Endometrium (tissue), 2 donors: ENCODE data around the gene FSTL4.
"Not testable (repeated sequence)": the region's sequence is repeated elsewhere in the genome, so short reads cannot be mapped to it uniquely, and the experiment has no call there.

Experiments
- FAIRE-seq: peaks from 2 replicates; lab custom pipeline; 2012; peaks lifted over from hg19 to GRCh38; lab: Jason Lieb, UNC
- donor health status: control.
- donor health status: control.

FSTL4 gene

DNA sequence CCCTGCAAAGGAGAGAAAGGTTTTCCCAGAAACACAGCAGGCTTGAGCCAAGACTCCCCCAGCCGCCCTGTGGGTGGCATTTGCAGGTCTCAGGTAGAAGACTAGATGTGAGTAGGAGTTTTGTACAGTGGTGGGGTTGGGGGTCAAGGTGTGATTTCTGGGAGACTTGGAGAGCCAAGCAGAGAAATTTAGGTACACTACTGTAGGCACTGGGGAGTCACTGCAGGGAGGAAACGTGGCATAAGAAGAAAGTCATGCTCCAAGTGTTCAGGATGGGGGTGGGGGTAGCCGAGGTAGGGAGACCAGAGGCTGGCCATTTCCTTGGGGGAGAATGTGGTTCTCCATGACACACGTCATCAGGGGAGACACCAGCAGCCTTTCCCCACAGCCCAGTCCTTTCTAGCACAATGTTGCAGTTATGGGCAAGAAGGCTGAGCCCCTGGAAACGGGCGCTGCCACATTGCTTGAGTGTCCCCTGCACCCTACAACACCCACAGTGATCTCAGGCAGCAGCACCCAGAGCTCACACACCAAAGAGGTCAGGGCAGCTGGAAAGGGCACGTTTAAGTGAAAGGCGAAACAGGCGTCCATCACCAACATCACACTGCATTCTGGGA, 210.5 kb downstream of the FSTL4 start:
- no peak for FAIRE-seq

DNA sequence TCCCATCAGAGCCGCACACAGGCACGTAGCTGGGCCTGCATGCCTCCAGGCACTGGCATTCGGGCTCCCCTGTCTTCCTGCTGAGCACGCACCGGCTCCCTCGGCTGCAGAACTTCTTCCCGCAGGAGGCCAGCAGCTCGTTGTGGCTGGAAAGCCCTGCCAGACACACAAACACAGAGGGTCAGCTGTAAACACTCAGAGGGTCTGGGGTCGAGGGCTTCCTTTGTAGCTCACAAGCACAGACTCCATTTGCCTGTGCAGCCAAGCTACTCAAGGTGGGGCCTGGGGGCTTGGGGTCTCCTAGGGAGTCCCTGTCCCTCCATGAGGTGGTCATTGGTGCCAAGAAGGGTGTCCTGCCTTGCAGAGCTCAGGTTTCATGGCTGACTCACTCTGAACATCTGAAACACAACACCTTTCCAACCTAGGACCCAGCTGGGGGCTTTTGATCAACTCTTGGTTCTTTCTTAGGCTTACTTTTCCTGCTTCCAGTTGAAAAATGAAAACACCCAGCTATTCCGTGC, 211.4 kb downstream of the FSTL4 start:
- FAIRE-seq: no peak

DNA sequence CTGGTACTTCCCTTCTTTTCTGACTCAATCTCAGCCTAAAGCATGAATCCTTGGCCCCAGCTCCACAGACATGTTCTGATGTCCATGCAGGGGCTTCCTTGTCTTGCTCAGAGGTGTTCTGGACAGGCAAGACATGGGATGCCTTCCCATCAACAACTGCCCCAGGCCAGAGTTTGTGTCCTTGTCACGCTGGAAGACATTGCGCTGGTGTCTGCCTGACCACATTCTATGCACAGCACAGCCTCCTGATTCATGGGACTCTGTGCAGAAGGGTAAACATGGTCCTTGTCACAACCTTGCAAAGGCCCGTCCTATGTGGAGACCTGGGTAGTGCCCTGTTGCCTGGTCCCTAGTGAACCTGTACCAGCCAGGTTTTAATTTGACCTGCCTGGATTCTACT, 212.2 kb downstream of the FSTL4 start:
- no peak for FAIRE-seq

DNA sequence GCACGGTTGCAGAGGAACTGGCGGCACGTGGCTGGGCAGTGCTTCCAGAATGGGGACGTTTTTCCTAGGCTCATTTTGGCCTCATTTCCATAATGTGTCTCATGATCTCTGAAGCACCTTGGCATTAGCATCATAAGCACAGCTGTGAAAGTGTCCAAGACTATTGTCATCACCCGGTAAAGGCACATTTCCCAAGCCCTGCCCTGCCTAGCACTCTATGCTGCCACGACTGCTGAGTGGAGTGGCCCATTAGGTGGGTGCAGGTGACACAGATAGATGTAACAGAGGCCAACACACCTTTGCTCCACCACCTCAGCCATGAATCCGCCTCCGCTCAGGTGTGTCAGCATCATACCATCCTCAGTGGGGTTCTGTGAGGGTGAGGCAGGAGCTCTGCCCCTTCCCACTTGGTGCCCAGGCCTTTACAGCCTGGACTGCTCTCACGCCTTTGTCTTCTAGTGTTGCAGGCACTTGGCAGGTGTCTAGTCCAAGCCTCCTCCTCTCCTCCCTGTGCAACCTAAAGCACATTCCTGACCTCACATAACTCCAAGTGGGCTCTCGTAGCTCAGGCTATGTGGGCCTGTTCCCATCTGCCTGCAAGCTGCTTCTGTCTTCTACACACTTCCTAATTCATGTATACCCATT, 213.0 kb downstream of the FSTL4 start:
- no peak for FAIRE-seq

DNA sequence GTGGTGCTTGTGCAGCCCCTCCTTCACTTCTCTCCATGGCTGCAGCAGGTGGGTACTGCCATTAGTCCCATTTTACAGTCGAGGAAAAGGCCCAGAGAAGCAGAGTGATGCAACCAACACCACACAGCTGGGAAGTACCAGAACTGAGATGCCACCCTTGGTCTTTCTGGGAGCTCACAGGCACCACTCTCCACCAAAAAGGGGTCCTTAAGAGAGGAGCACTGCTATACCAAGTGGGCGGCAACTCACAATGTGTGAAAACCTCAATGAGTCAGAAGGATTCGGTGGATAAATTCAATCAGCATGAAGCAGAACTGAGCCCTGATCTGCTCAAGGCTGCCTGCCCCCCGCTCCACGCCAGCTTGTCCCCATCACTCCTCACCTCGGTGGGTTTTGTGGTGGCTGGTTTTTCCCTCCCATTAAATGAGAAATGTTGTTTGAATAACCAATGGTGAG, 213.7 kb downstream of the FSTL4 start:
- no peak for FAIRE-seq

DNA sequence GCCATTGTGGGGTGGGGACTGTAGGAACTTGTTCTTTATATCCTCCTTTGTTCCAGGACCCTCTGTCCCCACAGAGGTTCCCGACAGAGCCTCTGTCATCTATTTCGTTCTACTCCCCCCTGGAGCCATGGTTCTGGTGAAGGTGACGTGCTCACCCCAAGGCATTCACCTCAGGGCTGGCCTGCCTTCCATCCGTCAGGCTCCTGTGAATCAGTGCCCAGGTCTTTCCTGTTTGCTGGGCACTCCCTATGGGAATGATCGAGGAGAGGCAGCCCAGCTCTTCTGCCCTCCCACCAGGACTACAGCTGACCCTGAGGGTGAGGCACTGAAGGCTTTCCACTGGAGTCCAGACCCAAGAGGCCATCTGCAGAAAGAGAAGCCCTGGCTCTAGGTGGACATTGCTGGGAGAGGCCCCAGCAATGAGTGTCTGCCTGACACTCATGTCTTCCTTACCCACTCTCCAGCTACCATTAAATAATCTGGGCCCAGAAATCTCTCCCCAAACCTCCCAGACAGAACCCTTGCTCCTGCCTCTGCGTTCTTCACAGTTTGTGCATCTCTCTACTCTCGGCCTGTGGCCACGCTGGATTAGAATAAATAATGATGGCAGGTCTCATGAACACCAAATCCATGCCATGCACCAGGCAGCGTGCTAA, 214.2 kb downstream of the FSTL4 start:
- FAIRE-seq: no peak

DNA sequence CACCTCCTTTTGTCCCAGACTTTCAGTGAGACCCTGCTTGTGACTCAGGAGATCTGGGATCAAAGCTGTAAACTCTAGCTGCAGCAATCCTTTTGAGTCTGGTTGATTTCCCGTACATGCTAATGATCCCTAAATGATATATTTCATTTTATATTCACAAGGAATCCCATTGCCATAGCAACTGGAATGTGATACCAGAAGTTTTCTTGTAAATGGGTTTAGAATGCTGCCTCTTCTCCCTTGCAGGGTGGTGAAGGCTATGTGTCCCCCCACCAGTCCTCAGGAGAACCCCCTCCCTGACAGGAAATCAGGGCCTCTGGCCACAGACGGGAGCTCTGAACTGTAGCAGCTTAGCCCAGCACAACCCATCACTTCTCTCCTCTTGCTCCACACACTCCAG, 215.0 kb downstream of the FSTL4 start:
- no peak for FAIRE-seq

DNA sequence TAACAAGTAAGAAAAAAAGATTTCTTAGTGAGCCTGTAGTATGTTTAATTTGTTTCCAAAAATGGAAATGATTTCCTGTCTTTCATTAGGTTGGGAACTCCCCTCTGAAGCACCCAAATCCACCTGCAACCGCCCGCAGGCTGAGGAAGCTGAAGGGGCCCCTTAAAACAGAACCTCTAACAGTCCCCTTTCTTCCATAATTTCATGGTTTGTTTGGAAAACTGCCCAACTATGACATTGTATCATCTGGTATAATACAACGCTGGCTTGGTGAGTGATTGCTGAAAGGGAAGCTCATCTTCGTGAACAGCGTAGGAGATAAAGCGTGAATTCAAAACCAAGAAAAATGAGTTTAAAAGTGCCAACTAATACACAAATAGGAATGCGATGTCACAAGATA, 215.5 kb downstream of the FSTL4 start:
- no peak for FAIRE-seq

DNA sequence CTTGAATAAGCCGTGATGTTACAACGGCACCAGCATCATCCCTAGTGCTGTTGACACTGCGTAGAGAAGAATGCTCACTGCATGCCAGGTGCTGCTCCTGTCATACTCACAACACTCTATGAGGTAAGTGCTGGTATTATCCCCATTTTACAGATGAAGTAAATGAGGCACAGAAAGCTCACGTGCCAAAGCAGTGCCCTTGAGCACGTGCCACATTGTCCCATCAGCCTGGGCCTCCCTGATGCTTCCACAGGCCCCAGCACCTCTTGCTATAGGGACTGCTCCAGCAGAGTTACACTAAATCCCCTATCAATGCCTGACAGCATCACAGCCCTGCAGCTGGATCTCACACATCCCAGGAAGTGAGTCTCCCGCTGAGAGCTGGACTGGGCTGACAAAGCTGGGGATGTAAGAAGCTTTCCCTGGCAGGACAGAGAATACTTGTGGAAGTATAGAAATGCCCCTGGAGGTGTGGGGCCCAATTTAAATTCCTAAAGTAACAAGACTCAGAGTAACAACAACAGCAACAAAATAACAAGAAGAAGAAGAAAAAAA, 216.1 kb downstream of the FSTL4 start:
- no peak for FAIRE-seq

DNA sequence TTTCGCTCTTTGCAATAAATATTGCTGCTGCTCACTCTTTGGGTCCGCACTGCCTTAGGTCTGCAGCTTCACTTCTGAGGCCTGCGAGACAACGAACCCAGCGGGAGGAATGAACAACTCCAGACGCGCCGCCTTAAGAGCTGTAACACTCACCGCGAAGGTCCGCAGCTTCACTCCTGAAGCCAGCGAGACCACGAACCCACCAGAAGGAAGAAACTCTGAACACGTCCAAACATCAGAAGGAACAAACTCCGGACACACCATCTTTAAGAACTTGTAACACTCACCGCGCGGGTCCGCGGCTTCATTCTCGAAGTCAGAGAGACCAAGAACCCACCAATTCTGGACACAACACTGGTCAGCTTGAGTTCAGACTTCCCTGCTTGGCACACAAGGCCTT, 217.1 kb downstream of the FSTL4 start:
- not testable (repeated sequence) for FAIRE-seq

DNA sequence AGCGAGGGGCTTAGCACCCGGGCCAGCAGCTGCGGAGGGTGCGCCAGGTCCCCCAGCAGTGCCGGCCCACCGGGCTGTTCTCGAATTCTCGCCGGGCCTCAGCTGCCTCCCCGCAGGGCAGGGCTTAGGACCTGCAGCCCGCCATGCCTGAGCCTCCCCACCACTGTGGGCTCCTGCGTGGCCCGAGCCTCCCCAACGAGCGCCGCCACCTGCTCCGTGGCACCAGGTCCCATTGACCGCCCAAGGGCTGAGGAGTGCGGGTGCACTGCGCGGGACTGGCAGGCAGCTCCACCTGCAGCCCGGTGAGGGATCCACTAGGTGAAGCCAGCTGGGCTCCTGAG, 217.9 kb downstream of the FSTL4 start:
- not testable (repeated sequence) for FAIRE-seq

DNA sequence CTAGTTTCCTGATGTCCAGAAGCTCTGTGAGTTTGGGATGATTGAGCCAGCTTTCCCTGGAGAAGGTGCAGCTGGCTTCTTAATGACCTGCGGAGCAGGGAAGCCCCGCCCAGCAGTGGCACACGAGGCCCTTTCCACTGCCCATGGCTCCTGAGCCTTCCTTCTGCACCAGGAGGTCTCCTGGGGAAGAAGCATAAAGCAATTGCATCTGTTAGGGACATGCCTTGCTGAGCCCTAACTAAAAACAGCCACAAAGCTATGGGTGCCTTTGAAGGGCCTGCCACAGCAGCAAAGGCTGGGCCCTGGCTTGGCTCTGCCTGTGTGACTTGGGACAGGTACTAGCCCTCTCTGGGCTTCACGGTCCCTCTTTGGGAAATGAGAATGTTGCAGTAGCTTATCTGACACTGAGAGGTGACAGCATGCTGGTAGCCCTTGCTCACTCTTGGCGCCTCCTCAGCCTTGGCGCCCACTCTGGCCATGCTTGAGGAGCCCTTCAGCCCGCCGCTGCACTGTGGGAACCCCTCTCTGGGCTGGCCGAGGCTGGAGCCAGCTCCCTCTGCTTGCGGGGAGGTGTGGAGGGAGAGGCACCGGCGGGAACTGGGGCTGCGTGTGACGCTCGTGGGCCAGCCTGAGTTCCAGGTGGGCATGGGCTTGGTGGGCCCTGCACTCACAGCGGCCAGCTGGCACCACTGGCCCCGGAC, 218.4 kb downstream of the FSTL4 start:
- FAIRE-seq: no peak

DNA sequence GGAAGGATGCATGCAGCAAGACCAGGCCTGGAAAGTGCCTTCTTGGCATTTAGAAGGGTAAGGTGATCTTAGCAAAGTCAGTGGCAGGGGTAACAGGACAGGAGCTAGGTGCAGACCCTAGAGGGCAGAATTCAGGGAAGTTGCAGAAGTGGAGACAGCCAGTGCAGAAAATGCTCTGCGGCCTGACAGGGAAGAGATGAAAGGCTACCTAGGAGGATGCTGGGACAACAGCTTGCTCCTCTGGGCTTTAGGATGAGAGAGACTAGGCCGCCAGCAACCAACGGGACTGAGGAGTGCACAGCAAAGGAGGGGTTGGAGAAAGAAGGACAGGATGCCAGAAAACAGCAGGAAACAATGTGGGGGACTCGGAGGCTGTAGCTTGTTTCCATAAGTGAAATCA, 219.9 kb downstream of the FSTL4 start:
- no peak for FAIRE-seq

DNA sequence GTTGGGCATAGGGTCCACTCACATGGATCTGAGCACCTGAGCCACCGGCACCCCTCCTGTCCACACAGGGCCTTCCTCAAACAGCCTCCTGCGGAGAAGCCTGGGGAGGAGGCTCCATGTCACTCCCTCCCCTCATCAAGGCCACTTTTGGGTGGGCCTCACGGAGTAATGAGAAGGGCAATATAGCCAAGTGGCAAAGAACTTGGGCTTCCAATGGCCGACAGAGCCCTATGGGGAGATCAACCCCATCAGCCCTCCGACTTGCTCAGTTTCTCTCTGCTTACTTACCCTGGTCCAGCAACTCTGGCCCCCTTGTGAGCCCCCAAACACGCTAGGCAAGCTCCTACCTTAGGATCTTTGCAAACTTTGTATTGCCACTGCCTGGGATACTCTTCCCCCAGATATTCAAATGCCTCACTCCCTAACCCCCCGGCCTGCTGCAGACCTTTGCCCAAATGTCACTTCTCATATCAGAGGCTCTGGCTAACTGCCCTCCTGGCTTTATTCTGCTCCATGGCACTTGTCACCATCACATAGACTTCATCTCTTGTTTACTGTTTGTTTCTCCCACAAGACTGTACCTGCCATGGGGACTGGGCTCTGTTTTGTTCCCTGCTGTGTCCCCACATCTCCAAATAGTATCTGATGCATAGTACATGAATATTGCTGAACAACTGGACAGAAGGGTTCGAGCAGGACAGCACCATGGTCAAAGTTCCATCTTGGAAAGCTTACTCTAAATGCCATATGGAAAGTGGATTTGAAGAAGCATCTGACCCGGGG, 220.8 kb downstream of the FSTL4 start:
- no peak for FAIRE-seq

DNA sequence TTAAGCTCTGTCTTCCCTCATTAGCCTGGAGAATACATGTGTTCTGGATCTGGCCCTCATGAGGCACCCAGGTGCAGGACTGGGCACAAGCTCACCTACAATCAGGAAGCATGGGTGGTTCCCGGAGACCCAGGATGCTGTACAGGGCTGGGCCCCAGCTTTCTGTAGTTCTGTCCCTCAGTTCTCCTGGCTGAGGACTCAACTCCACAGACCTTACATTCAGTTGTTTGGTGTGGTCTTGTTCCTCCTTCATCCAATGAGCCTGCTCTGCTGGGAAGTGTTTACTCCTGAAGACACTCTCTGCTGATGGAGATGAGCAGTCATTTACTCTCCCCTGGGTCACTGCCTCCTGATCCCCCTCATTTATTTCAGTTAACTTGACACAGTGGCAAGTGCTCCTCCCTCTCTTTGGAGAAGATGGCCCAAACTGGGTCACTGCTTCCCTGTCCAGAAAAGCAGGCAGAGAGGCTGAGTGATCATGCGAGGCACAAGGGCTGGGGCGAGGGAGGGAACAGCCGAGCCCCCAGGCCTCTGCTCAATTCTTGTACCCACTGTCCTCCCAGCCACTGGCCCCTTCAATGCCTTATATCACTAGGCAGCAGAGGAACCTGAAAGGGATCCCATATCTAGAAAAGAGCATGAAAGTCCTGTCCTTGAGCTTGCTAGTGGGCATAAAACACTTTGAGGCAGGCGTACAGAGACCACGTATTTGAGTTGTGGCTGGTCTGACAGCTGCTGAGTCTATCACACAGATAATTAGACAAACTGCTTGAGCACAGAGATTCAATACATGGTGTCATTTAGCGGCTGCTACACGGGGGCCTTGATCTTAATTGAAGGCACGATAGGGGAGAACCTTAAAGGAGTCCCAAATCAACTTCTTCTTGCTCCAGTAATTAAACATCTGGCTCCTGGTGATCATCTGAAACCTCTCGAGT, 221.7 kb downstream of the FSTL4 start:
- no peak for FAIRE-seq

DNA sequence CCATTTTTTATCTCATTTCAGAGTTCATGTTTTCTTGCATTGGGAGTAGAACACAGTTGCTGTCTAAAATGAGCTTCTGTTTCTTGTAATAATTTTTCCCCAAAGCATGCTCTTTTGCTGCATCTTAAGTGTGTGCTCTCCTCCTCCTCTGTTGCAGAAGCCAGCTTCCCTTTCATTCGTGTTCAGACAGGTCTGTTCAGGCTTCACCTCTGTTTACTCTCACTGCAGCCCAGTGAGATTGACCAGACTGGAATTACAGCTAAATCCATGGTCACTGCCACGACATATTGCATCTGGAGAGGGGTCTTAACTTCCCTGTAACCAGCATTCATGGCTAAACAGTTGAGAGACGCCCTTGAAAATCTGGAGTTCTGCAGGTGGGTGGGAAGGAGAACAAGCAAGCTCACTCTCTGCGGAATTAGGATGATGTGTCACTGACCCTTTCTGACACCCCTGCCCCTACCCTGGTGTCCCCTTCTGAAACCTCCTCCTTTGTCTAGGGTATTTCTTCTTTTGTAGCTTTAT, 223.2 kb downstream of the FSTL4 start:
- FAIRE-seq: no peak

DNA sequence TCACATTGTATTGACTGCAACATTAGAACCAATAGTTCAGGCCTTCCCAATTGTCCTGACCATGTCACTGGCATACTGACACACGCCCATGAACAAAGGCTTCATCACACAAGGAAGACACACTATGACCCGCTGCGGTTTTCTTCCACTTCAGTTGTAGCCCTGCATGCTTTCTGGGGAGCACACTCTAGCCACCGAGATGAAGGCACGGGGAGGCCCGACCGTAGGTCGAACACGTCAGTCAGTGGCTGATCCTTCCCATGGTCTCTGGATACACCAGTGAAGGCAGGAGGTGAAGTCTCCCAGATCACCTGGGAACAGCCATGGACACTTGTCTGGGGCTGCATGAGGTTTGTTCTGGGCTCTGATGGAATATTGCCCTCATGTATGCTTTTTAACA, 224.7 kb downstream of the FSTL4 start:
- no peak for FAIRE-seq

DNA sequence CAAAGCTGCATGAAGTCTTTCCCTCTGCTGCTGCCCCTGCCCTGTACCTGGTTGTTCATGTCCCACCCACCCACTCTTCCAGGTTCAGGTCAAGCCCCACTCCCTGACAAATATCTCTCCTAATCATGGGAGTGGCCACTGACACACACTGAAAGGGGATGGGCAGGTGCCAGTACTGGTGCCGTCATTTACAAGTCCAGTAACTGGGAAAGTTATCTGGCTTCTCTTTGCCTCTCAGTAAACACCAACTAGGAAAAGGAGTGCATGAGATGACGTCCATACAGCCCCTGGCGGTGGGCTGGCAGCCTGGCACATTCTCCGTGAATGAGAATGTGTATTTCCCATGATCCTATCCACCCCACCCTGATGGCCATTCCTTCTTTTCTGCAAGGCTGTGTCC, 225.2 kb downstream of the FSTL4 start:
- no peak for FAIRE-seq

DNA sequence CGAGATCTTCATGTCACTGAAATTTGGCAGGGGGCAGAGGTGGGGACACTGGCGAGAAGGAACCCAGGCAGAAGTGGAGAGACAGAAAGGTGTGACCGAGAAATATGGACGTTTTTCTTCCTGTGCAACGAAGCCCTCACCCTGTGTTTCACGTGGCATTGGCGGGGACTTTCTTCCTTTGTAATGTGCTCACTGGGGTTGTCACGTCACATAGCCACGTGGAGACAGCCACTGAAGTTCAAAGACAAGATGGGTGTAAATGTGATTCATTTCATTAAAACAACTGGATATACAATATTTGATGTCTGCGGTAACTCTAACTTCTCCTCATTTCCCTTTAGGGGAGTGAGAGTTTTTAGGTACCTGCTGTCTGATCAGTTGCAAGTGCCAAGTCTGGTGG, 225.7 kb downstream of the FSTL4 start:
- no peak for FAIRE-seq

DNA sequence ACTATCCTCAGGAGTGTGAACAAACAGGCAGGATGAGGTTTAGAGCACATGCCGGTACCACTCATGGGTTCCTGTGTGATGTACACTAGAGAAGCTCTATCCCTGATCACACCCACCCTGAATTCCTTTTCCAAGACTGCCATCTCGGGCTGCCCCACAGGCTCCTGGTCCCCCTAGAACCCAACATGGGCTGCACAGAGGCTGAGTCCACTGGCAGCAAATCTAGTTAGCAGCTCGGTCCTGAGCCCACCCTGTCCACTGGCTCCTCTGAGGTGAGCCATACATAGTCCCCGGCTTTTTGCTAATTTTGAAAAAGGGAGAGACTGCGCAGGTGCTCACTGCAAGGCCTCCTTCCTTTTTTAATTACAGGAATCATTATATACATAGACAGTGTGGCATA, 227.0 kb downstream of the FSTL4 start:
- FAIRE-seq: no peak
